Stimulated activated CD4-positive, alpha-beta T cell treated with anti-CD3 and anti-CD28 coated beads, TNF-alpha, amount 100 ng/mL, for 48 hours (primary cell): ENCODE measurements around the gene JHY.

ENCODE experiments used
- DNase-seq, 3 donors: peaks; one replicate each; pipeline ENCODE4 v3.0.0-alpha.2; 2020; ENCODE audit warnings: low read depth in 3 of 3

Gene JHY

GRCh38 chr11:122871302-122871701 lies 11.3 kb upstream of the JHY start:
- no peak for DNase-seq

- no peak for DNase-seq
These were observed 10.5 kb upstream of the JHY start for GRCh38 chr11:122872046-122872445.

GRCh38 chr11:122874991-122875390 lies 7.6 kb upstream of the JHY start:
- no peak for DNase-seq

GRCh38 chr11:122877732-122878131 lies 4.8 kb upstream of the JHY start:
- no peak for DNase-seq

GRCh38 chr11:122879785-122880184 lies 2.8 kb upstream of the JHY start:
- no peak for DNase-seq

- DNase-seq, result peak in 1 of 3 donors; percentile 40
These were observed 492 bp downstream of the JHY start for GRCh38 chr11:122882857-122883645.

- no peak for DNase-seq
These were observed 1.1 kb downstream of the JHY start for GRCh38 chr11:122883646-122883979.

- DNase-seq, result no peak
These were observed 5.6 kb downstream of the JHY start for GRCh38 chr11:122888162-122888561.

- no peak for DNase-seq
These were observed 10.6 kb downstream of the JHY start for GRCh38 chr11:122893131-122893530.

- DNase-seq, result no peak
These were observed 13.0 kb downstream of the JHY start for GRCh38 chr11:122895563-122895962.

- DNase-seq, result no peak
These were observed 15.1 kb downstream of the JHY start for GRCh38 chr11:122897606-122898210.

GRCh38 chr11:122898799-122899198 lies 16.2 kb downstream of the JHY start:
- no peak for DNase-seq

GRCh38 chr11:122900587-122901202 lies 18.1 kb downstream of the JHY start:
- DNase-seq, result no peak

- no peak for DNase-seq
These were observed 20.4 kb downstream of the JHY start for GRCh38 chr11:122902951-122903350.

GRCh38 chr11:122910775-122911174 lies 28.2 kb downstream of the JHY start:
- no peak for DNase-seq

- no peak for DNase-seq
These were observed 34.8 kb downstream of the JHY start for GRCh38 chr11:122917311-122917710.

GRCh38 chr11:122918734-122919133 lies 36.2 kb downstream of the JHY start:
- no peak for DNase-seq

GRCh38 chr11:122920579-122920978 lies 38.0 kb downstream of the JHY start:
- no peak for DNase-seq

- no peak for DNase-seq
These were observed 40.3 kb downstream of the JHY start for GRCh38 chr11:122922893-122923292.

GRCh38 chr11:122923302-122923701 lies 40.7 kb downstream of the JHY start:
- no peak for DNase-seq

- DNase-seq, result no peak
These were observed 49.0 kb downstream of the JHY start for GRCh38 chr11:122931510-122931909.

GRCh38 chr11:122933416-122933815 lies 50.9 kb downstream of the JHY start:
- no peak for DNase-seq

- no peak for DNase-seq
These were observed 55.4 kb downstream of the JHY start for GRCh38 chr11:122937983-122938382.
